Natural killer cell treated with Interleukin-12 subunit alpha and Interleukin-12 subunit beta and Interleukin-15 and Interleukin-18, amount 100 ng/mL, for 72 hours (primary cell): ENCODE results near the gene CRTC1. TPM values are rescaled to one million over a fixed set of nuclear protein-coding genes. Genes with fewer than 3 reads are reported as not detected.

Experiments used
- ATAC-seq, 2 donors: fragments of 150-1000 bp; cut with Tn5 transposase in 1 of 2; sonication (Bioruptor Pico), chemical (Tn5 transposase) in 1 of 2; 2 replicates each; pipeline ENCODE4 v1.10.0; 2021
- DNase-seq: peaks from one replicate; pipeline ENCODE4 v3.0.0; 2022; ENCODE audit warnings: low spot score
- H3K27ac Mint-ChIP-seq, 2 donors: 1 replicate in 1 of 2; 2 replicates in 1 of 2; pipeline ENCODE4 v1.8.0; 2022; ENCODE audit warnings: mixed read lengths in 2 of 2, mild to moderate bottlenecking in 1 of 2, moderate library complexity in 1 of 2
- H3K27me3 Mint-ChIP-seq, 2 donors: 1 replicate in 1 of 2; 2 replicates in 1 of 2; pipeline ENCODE4 v1.8.0; 2022; ENCODE audit warnings: mixed read lengths in 2 of 2
- H3K36me3 Mint-ChIP-seq: one replicate; pipeline ENCODE4 v1.8.0; 2022; ENCODE audit warnings: mixed read lengths
- H3K4me1 Mint-ChIP-seq, 2 donors: 1 replicate in 1 of 2; 2 replicates in 1 of 2; pipeline ENCODE4 v1.8.0; 2022; ENCODE audit warnings: low read depth in 2 of 2, mixed read lengths in 2 of 2, mild to moderate bottlenecking in 1 of 2
- H3K4me3 Mint-ChIP-seq: one replicate; pipeline ENCODE4 v1.8.0; 2022; ENCODE audit warnings: mixed read lengths
- H3K9me3 Mint-ChIP-seq: 2 replicates; pipeline ENCODE4 v1.8.0; 2022; ENCODE audit warnings: mixed read lengths
- total RNA-seq, 2 donors: library from RNA; stranded (reverse); gene quantifications; one replicate each; pipeline ENCODE4 v1.2.3, GENCODE V29; 2022

Gene CRTC1
- total RNA-seq, 2 donors from 2014 or later, result 7.6 to 9.3 TPM

DNA sequence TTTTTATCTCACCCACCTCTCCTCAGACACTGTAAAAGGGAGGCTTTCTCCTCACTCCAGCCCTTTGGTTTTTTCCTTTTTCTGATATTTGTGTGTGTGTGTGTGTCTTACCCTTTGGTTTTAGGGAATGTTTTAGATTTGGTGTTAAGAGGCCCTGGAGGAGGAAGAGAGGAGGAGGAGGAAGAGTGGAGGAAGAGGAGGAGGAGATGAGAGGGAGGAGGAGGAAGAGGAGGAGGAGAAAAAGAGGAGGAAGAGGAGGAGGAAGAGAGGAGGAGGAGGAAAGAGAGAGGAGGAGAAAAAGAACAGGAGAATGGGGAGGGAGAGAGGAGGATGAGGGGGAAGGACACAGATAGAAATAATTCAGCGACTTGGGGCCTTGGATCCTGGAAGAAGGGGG is 36.1 kb upstream of the CRTC1 start:
- no peak for DNase-seq
- Mint-ChIP-seq H3K4me3 (no peak overlapping the region), H3K27me3 (no peaks in the 10 kb centered on the region), H3K36me3 (no peaks in the 10 kb centered on the region), H3K4me1 (peaks cover 18 to 32% of the 10 kb centered on the region in 2 donors), H3K27ac (no peak overlapping the region), H3K9me3 (no peaks in the 10 kb centered on the region)
- no peak for ATAC-seq

DNA sequence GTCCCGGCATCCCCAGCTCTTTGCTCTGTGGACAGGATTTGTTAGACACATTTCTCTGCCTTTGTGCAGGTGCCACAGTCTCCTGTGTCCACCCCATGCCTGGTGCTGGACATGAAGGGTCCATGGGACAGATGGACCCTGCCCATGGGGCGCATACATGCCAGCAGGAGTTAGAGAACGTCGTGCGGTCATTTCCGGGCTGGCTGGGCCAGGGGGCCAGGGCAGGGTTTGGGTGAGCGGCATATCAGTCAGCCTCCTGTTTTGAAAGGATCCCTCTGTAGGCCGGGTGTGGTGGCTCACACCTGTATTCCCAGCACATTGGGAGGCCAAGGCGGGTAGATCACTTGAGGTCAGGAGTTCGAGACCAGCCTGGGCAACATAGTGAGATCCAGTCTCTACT is 35.7 kb upstream of the CRTC1 start:
- Mint-ChIP-seq H3K36me3 (no peaks in the 10 kb centered on the region), H3K27ac (no peak overlapping the region), H3K9me3 (no peaks in the 10 kb centered on the region), H3K27me3 (no peaks in the 10 kb centered on the region), H3K4me1 (peaks cover 18 to 32% of the 10 kb centered on the region in 2 donors), H3K4me3 (no peak overlapping the region)
- DNase-seq, result no peak
- ATAC-seq, result no peak

DNA sequence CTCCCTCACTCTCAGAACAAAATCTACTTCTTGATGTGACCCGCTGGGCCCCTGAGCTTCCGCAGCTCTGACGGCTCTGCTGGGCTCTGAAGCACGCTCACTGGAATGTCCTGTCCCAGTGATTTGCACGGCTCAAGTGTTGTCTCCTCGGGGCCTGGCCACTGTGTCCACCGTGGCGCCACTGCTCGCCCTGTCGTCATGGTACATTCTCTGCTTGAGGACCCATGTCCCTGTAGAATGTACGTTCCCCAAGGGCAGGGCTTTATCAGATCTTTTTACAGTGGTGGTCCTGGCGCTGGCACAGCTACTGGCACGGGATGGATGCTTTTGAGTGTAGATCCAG is 34.5 kb upstream of the CRTC1 start:
- no peak for DNase-seq
- Mint-ChIP-seq H3K36me3 (no peaks in the 10 kb centered on the region), H3K4me1 (peaks cover 18 to 32% of the 10 kb centered on the region in 2 donors), H3K9me3 (no peaks in the 10 kb centered on the region), H3K27ac (peak overlapping the region; percentile 31 to 82), H3K27me3 (no peaks in the 10 kb centered on the region), H3K4me3 (peak overlapping the region; percentile 67)
- ATAC-seq, result no peak

DNA sequence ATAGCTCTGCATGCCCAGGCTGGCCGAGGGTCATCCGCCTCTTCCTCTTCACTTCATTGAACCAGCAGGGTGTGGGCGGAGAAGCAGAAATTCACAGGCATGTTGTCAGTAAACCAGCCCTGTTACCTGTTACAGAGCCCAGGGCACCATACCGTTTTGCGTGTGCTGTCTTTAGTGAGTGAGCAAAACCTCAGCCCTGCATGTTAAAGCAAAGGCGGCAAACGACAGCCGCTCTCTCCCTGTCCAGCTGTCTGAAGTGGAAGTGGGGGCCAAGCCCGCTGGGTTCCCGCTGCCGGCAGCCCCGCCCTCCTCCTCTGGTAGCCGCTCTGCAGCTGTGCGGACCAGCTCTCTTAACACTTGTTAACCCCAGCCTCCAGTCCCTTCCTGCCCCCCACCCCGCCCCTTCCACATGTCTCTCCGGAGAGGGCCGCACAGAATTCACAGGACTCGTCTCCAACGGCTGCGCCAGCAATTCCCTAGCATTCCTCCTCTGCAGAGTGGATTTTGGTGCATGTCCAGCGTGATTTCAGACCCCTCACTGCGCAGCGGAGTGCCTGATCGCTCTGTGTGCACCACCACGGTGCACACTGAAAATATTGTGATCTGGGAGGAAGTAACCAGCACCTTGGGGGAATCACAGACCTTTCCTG is 34.0 kb upstream of the CRTC1 start:
- Mint-ChIP-seq H3K4me3 (peak overlapping the region; percentile 67), H3K27ac (peak overlapping the region; percentile 31 to 82), H3K4me1 (peaks cover 19 to 31% of the 10 kb centered on the region in 2 donors), H3K36me3 (no peaks in the 10 kb centered on the region), H3K27me3 (no peaks in the 10 kb centered on the region), H3K9me3 (no peaks in the 10 kb centered on the region)
- DNase-seq, result no peak
- peak; percentile 61 to 84 for ATAC-seq

DNA sequence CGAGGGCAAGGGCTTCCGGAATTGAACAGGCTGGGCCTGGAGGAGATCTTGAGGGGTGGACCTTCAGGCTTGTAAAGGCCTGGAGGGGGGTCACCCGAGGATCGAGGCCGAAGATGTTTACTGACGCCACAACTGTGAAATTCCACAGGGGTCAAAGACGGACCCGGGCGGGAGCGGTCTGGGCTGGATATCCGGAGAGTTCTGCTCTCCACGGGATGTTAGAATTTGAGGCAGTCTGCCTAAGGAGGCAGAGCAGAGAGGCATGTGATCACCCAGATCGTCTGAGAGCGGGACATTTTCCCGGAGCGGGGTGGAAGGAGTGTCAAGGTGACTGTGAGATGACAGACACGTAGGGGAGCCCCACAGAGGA is 33.5 kb upstream of the CRTC1 start:
- DNase-seq, result no peak
- peak overlapping the region; percentile 31 to 82 for H3K27ac Mint-ChIP-seq
- no peaks in the 10 kb centered on the region for H3K36me3 Mint-ChIP-seq
- peaks cover 22 to 31% of the 10 kb centered on the region in 2 donors for H3K4me1 Mint-ChIP-seq
- no peaks in the 10 kb centered on the region for H3K9me3 Mint-ChIP-seq
- peak overlapping the region; percentile 67 for H3K4me3 Mint-ChIP-seq
- H3K27me3 Mint-ChIP-seq, result no peaks in the 10 kb centered on the region
- ATAC-seq, result peak in 1 of 2 donors; percentile 12

DNA sequence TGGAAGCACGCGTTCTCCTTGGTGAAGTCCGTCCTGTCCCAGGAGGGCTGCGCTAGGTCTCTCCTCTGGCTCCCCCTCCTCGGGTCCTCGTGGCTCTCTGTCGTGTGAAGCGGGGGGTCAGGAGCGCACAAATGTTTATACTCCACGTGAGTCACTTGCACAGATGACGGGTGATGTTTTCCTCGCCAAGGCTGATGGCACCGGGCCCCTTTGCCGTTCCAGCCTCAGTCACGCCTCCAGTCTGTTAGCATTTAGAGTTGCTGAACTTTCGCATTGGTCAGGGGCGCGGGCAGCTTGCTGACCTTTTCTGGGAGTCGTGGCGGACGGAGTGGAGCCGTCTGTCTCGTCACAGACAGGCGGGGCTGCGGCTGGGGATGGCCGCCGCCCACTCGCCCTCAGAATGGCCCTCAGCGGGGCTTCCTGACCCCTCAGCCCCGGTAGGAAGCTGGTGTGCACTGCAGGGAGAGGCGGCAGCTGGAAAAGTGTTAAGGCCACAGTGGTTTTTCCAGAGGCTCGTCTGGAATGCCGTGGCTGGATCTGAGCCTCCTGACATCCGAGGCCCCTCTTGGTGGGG is 32.9 kb upstream of the CRTC1 start:
- no peaks in the 10 kb centered on the region for H3K36me3 Mint-ChIP-seq
- H3K27ac Mint-ChIP-seq, result no peak overlapping the region
- no peak overlapping the region for H3K4me3 Mint-ChIP-seq
- no peaks in the 10 kb centered on the region for H3K9me3 Mint-ChIP-seq
- H3K27me3 Mint-ChIP-seq, result no peaks in the 10 kb centered on the region
- ATAC-seq (no peak), DNase-seq (no peak)
- H3K4me1 Mint-ChIP-seq, result peaks cover 22 to 31% of the 10 kb centered on the region in 2 donors

DNA sequence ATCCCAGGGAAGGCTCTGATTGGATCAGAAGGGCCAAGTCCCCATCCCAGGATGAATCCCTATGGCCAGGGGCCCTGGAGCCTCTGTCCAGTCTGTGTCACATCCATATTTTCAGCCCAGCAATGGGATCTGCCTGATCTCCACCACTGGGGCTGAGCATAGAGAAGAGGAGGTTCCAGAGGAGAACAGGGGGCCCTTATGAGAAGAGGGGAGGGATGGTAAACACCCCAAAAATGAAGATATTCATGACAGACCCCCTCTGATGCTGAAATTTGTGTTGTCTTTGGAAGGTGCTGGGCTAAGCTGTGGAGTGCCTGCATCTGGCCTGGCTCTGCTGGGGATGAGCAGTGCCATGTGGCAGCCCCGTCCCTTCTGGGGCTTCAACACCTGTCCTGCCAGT is 32.2 kb upstream of the CRTC1 start:
- Mint-ChIP-seq H3K27me3 (no peaks in the 10 kb centered on the region), H3K9me3 (no peaks in the 10 kb centered on the region), H3K4me1 (peaks cover 22 to 31% of the 10 kb centered on the region in 2 donors), H3K27ac (no peak overlapping the region), H3K36me3 (no peaks in the 10 kb centered on the region), H3K4me3 (no peak overlapping the region)
- DNase-seq (no peak), ATAC-seq (no peak)

DNA sequence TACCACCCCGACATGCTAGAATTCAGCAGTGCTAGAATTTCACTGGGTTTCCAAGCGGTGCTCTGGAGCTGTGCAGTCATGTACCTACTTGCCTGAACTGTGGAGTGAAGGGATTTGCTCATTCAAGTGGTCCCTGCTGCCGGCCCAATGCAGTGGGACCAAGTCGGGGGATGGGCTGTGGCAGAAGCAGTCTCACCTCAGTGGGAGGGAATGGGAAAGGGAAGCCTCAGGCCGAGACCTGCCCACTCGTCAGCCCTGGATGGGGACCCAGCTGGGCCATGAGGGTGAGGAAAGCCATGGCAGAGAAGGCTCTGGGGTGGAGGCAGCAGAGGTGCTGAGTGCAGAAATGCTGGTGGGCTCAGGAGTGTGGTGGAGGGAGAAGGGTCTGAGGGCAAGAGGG is 31.7 kb upstream of the CRTC1 start:
- Mint-ChIP-seq H3K27ac (no peak overlapping the region), H3K4me3 (no peak overlapping the region), H3K36me3 (no peaks in the 10 kb centered on the region), H3K27me3 (no peaks in the 10 kb centered on the region), H3K9me3 (no peaks in the 10 kb centered on the region), H3K4me1 (peaks cover 19 to 28% of the 10 kb centered on the region in 2 donors)
- ATAC-seq, result no peak
- no peak for DNase-seq

DNA sequence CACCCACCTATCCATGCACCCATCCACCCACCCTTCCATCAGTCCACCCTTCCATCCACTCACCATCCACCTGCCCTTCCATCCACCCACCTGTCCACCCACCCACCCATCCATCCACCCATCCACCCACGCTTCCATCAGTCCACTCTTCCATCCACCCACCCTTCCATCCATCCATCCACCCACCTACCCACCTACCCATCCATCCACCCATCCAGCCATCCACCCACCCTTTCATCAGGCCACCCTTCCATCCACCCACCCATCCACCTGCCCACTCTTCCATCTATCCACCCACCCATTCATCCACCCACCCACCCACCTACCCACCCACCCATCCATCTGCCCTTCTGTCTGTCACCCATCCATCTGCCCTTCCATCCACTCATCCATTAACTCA is 29.6 kb upstream of the CRTC1 start:
- H3K27ac Mint-ChIP-seq, result no peak overlapping the region
- no peaks in the 10 kb centered on the region for H3K27me3 Mint-ChIP-seq
- ATAC-seq, result no peak
- peaks cover 32 to 33% of the 10 kb centered on the region in 2 donors for H3K4me1 Mint-ChIP-seq
- no peaks in the 10 kb centered on the region for H3K9me3 Mint-ChIP-seq
- DNase-seq, result no peak
- no peak overlapping the region for H3K4me3 Mint-ChIP-seq
- H3K36me3 Mint-ChIP-seq, result no peaks in the 10 kb centered on the region

DNA sequence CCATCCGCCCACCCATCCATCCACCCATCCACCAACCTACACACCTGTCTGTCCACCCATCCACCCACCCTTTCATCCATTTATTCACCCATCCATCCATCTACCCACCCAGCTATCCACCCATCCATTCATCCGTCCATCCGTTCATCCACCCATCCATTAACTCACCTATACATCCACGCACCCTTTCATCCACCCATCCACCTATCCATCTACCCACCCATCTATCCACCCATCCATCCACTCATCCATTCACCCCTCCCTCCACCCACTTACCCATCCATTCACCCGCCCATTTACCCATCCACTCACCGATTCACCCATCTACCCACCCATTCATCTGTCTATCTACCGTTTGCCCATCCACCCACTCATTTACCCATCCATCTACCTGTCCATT is 29.0 kb upstream of the CRTC1 start:
- Mint-ChIP-seq H3K27me3 (no peaks in the 10 kb centered on the region), H3K27ac (no peak overlapping the region), H3K36me3 (no peaks in the 10 kb centered on the region), H3K4me3 (no peak overlapping the region), H3K9me3 (no peaks in the 10 kb centered on the region), H3K4me1 (peaks cover 30 to 32% of the 10 kb centered on the region in 2 donors)
- DNase-seq (no peak), ATAC-seq (no peak)

DNA sequence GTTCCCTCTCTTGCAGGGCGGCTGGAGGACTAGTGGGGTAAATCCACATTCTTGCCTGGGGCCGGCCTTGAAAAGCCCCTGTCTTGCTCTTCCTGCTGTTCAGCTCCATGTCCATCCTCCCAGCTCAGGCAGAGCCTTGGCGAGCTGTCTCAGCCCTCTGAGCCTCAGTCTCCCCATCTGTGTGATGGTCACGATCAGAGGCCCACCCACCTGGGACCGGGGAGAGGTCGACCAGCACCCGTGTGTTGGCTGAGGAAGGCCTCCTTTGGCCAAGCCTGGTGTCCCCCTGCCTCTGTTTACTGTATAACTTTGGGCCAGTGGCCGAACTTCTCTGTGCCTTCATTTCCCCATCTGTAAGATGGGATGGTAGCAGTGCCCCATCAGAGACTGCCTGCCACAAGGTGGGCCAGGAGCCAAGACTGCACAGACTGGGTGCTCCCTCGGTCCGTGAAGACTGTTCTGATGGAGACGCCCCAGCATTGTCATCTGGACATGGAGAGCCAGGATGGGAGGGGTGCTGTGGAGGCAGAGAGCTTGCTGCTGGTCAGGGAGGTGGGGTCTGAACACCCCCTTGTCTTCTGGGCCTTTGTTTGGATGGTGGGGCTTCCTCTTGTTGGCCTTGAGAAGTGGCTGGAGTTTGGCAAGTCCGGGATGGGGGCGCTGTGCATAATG is 28.2 kb upstream of the CRTC1 start:
- no peak for ATAC-seq
- no peak for DNase-seq
- H3K9me3 Mint-ChIP-seq, result no peaks in the 10 kb centered on the region
- no peaks in the 10 kb centered on the region for H3K36me3 Mint-ChIP-seq
- H3K27ac Mint-ChIP-seq, result no peak overlapping the region
- H3K27me3 Mint-ChIP-seq, result no peaks in the 10 kb centered on the region
- no peak overlapping the region for H3K4me3 Mint-ChIP-seq
- peaks cover 23 to 27% of the 10 kb centered on the region in 2 donors for H3K4me1 Mint-ChIP-seq

DNA sequence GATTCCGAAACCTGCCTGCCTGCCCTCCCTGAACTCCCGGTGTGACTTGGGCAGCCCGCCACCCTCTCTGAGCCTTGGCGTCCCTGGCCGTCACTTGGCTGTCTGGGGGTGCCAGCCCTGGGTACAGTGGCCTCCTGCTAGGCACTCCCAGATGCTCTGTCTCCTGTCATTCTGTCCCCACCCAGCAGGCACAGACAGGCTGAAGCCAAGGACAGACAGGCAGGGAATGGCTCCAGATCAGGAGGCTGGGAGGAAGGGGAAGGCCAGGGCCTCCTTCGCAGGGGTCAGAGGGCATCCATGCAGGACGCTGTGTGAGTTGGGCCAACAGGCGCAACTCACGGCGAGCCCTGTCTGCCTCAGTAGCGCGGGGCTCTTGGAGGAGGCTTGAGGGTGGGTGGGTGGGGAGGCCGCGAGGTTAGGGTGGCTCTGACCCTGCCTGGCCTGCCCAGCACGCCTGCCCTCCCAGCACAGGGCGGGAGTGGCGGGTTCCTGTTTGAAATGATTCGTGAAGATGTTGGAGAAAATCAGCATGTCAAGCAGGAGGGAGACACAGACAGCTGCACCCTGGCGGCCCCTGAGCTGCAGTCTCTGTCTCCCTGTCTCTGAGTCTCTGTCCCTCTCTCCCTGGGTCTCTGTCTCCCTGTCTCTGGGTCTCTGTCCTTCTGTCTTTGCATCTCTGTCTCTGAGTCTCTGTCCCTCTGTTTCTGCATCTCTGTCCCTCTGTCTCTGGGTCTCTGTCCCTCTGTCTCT is 27.0 kb upstream of the CRTC1 start:
- ATAC-seq (no peak), DNase-seq (no peak)
- H3K9me3 Mint-ChIP-seq, result no peaks in the 10 kb centered on the region
- peaks cover 25 to 27% of the 10 kb centered on the region in 2 donors for H3K4me1 Mint-ChIP-seq
- H3K27ac Mint-ChIP-seq, result no peak overlapping the region
- no peaks in the 10 kb centered on the region for H3K27me3 Mint-ChIP-seq
- no peaks in the 10 kb centered on the region for H3K36me3 Mint-ChIP-seq
- H3K4me3 Mint-ChIP-seq, result no peak overlapping the region

DNA sequence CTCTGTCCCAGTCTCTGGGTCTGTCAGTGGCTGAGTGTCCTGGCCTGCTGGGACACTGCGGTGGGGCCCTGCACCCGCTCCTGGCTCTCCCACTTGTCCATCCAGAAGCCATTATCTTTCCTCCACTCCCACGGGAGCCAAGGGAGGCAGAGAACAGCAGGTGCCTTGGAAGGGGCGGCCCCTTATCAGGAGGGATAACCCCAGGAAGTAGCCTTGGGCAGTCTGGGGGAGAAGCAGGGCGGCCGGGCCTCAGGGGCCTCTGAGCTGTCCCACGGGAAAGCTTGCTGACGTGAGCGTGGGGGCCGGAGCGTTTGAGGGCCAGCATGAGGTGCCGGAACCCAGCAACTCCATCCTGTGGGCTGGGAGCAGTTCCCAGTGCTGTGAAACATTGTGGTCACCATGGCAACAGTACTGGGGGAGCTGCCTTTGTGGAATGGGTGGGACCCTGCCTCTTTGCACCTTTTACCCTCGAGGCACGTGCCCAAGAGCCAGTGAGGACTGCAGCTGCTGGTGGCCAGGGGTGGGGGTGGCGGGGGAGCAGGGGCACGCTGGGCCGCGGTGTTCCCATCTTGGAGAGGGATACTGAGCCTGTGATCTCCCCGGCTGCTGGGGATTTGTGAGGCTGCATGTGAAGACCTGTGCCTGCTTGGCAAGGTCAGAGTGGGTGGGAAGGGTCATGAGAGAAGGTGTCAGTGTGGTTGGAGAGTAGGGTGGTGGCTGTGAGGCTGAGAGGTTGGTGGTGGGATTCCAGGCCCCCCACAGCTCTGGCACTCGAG is 25.7 kb upstream of the CRTC1 start:
- H3K4me3 Mint-ChIP-seq, result no peak overlapping the region
- H3K27ac Mint-ChIP-seq, result no peak overlapping the region
- peaks cover 23 to 27% of the 10 kb centered on the region in 2 donors for H3K4me1 Mint-ChIP-seq
- no peaks in the 10 kb centered on the region for H3K36me3 Mint-ChIP-seq
- no peaks in the 10 kb centered on the region for H3K27me3 Mint-ChIP-seq
- DNase-seq (no peak), ATAC-seq (no peak)
- no peaks in the 10 kb centered on the region for H3K9me3 Mint-ChIP-seq
